HepG2 (cell line): ENCODE measurements around the gene BCO2. TPM values are rescaled to one million over a fixed set of nuclear protein-coding genes. Genes with fewer than 3 reads are reported as not detected.
A peak's percentile ranks its signal among the peaks of the same experiment; 100 is the strongest.

ENCODE experiments used
- ATAD3A ChIP-seq: sonication (generic); formaldehyde crosslinking; IDR thresholded peaks from 2 replicates; pipeline ENCODE4 v1.4.0; 2020; ENCODE audit warnings: missing genetic modification reagents
- CREB1 ChIP-seq, 2 experiments: fragments of 450-650 bp in 1 of 2; IDR thresholded peaks; 2 replicates each; pipeline ENCODE4 v1.6.1; 2016 to 2017; ENCODE audit warnings: control low read depth in 1 of 2, mild to moderate bottlenecking in 1 of 2, missing compliant biosample characterization in 1 of 2, missing genetic modification characterization in 1 of 2
- ELF1 ChIP-seq: sonication (generic); formaldehyde crosslinking; IDR thresholded peaks from 2 replicates; pipeline ENCODE4 v1.4.0; 2020; ENCODE audit warnings: missing genetic modification reagents
- FOXC1 ChIP-seq: sonication (generic); formaldehyde crosslinking; IDR thresholded peaks from 2 replicates; pipeline ENCODE4 v1.8.0; 2022; ENCODE audit warnings: mild to moderate bottlenecking, missing genetic modification reagents, borderline replicate concordance
- GABPA ChIP-seq, 2 experiments: IDR thresholded peaks; 2 replicates each; pipeline ENCODE4 v1.6.1; 2011 to 2016; ENCODE audit warnings: low read depth in 2 of 2, low read length in 1 of 2, missing biosample characterization in 1 of 2, missing genetic modification characterization in 1 of 2
- GLI4 ChIP-seq: sonication (generic); formaldehyde crosslinking; IDR thresholded peaks from 2 replicates; pipeline ENCODE4 v1.5.1; 2020; ENCODE audit warnings: missing genetic modification reagents, mild to moderate bottlenecking, moderate library complexity, borderline replicate concordance
- HOXA7 ChIP-seq: sonication (generic); formaldehyde crosslinking; IDR thresholded peaks from 2 replicates; pipeline ENCODE4 v1.8.1; 2022; ENCODE audit warnings: mild to moderate bottlenecking, missing genetic modification reagents, moderate library complexity
- ISX ChIP-seq: sonication (generic); formaldehyde crosslinking; conservative IDR thresholded peaks from 2 replicates; pipeline ENCODE4 v1.5.0; 2020; ENCODE audit warnings: missing genetic modification reagents
- RFXANK ChIP-seq: IDR thresholded peaks from 2 replicates; pipeline ENCODE4 v1.6.1; 2016
- ZMAT3 ChIP-seq: sonication (generic); formaldehyde crosslinking; conservative IDR thresholded peaks from 2 replicates; pipeline ENCODE4 v1.7.0; 2021; ENCODE audit warnings: missing genetic modification reagents
- ZNF530 ChIP-seq: sonication (generic); formaldehyde crosslinking; IDR thresholded peaks from 2 replicates; pipeline ENCODE4 v1.5.0; 2020; ENCODE audit warnings: low read depth, mild to moderate bottlenecking, missing genetic modification reagents
- ZNF549 ChIP-seq: sonication (generic); formaldehyde crosslinking; IDR thresholded peaks from 2 replicates; pipeline ENCODE4 v1.5.0; 2020; ENCODE audit warnings: missing genetic modification reagents
- polyA plus RNA-seq, 8 experiments: library from polyadenylated mRNA; depleted of rRNA in 3 of 8; stranded (reverse) in 7 of 8; unstranded in 1 of 8; fragments of >200 nt; fragmentation: Illumina TruSeq in 4 of 8; extraction: Trizol in 4 of 8; gene quantifications; 2 replicates each; pipeline versions ENCODE4 v1.2.1 to v1.2.3, GENCODE V29; 2011 to 2016; ENCODE audit warnings: low read depth in 4 of 8, missing spikeins in 1 of 8, mixed read lengths in 1 of 8; ENCODE audit not compliant: insufficient read depth in 1 of 8
- total RNA-seq, 5 experiments: library from RNA; depleted of rRNA; stranded (reverse); fragments of >200 nt; fragmentation: Illumina TruSeq; extraction: Trizol; gene quantifications; 2 replicates each; pipeline ENCODE4 v1.2.3, GENCODE V29; 2016; ENCODE audit warnings: low read depth in 1 of 5
- TF ChIP-seq, protein P1 (sequence below): sonication (generic); formaldehyde crosslinking; IDR thresholded peaks from 2 replicates; pipeline ENCODE4 v1.5.1; 2020; ENCODE audit warnings: missing genetic modification reagents, mild to moderate bottlenecking, borderline replicate concordance
- TF ChIP-seq, protein P2 (sequence below): sonication (generic); formaldehyde crosslinking; IDR thresholded peaks from 2 replicates; pipeline ENCODE4 v1.4.0; 2020; ENCODE audit warnings: missing genetic modification reagents
- TF ChIP-seq, protein P3 (sequence below): IDR thresholded peaks from 2 replicates; pipeline ENCODE4 v1.6.1; 2018; ENCODE audit warnings: missing genetic modification reagents

Gene BCO2
- total and polyA plus RNA-seq, 2 of the 13 experiments (the other 11 are each of a cell fraction or from before 2014, with no cell fraction given) = 0.38 to 0.58 TPM

- TF ChIP-seq RFXANK (CRISPR knock-in tag) (no peak), ZNF549 (CRISPR knock-in tag) (no peak), GABPA (IDR thresholded peaks at IDR 0.05; ENCODE audit: low read depth, low read length) (peak; percentile 61), GABPA (CRISPR knock-in tag; IDR thresholded peaks at IDR 0.05; ENCODE audit: low read depth) (peak; percentile 80), ISX (0 out of 2 replicates have a peak, but pooled peaks have one; percentile 27), HOXA7 (CRISPR knock-in tag) (no peak), ATAD3A (CRISPR knock-in tag) (peak; percentile 40; the same call in 1 of the 2 replicates), FOXC1 (CRISPR knock-in tag) (peak; percentile 63; the same call in 1 of the 2 replicates), ZNF530 (CRISPR knock-in tag) (no peak), GLI4 (CRISPR knock-in tag) (0 out of 2 replicates have a peak, but pooled peaks have one; percentile 42), ZMAT3 (CRISPR knock-in tag) (peak; percentile 82; the same call in 1 of the 2 replicates), CREB1 (IDR thresholded peaks at IDR 0.05) (peak; percentile 68; the same call in 1 of the 2 replicates), CREB1 (CRISPR knock-in tag; IDR thresholded peaks at IDR 0.05) (peak; percentile 79), ELF1 (CRISPR knock-in tag) (peak; percentile 89)
- TF ChIP-seq, protein P1, sequence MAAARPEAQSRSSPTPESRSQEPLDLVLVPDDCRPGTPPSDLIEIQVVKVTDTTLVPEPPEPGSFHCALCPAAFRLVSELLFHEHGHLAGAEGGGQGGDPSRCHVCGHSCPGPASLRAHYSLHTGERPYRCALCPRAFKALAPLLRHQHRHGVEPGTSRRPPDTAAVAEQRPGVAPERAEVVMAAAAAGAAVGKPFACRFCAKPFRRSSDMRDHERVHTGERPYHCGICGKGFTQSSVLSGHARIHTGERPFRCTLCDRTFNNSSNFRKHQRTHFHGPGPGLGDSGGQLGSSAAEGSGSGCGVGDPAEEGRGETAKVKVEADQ = peak; percentile 93
- TF ChIP-seq, protein P2, sequence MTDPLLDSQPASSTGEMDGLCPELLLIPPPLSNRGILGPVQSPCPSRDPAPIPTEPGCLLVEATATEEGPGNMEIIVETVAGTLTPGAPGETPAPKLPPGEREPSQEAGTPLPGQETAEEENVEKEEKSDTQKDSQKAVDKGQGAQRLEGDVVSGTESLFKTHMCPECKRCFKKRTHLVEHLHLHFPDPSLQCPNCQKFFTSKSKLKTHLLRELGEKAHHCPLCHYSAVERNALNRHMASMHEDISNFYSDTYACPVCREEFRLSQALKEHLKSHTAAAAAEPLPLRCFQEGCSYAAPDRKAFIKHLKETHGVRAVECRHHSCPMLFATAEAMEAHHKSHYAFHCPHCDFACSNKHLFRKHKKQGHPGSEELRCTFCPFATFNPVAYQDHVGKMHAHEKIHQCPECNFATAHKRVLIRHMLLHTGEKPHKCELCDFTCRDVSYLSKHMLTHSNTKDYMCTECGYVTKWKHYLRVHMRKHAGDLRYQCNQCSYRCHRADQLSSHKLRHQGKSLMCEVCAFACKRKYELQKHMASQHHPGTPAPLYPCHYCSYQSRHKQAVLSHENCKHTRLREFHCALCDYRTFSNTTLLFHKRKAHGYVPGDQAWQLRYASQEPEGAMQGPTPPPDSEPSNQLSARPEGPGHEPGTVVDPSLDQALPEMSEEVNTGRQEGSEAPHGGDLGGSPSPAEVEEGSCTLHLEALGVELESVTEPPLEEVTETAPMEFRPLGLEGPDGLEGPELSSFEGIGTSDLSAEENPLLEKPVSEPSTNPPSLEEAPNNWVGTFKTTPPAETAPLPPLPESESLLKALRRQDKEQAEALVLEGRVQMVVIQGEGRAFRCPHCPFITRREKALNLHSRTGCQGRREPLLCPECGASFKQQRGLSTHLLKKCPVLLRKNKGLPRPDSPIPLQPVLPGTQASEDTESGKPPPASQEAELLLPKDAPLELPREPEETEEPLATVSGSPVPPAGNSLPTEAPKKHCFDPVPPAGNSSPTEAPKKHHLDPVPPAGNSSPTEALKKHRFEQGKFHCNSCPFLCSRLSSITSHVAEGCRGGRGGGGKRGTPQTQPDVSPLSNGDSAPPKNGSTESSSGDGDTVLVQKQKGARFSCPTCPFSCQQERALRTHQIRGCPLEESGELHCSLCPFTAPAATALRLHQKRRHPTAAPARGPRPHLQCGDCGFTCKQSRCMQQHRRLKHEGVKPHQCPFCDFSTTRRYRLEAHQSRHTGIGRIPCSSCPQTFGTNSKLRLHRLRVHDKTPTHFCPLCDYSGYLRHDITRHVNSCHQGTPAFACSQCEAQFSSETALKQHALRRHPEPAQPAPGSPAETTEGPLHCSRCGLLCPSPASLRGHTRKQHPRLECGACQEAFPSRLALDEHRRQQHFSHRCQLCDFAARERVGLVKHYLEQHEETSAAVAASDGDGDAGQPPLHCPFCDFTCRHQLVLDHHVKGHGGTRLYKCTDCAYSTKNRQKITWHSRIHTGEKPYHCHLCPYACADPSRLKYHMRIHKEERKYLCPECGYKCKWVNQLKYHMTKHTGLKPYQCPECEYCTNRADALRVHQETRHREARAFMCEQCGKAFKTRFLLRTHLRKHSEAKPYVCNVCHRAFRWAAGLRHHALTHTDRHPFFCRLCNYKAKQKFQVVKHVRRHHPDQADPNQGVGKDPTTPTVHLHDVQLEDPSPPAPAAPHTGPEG (CRISPR knock-in tag) = peak; percentile 55; the same call in 1 of the 2 replicates
- TF ChIP-seq, protein P3, sequence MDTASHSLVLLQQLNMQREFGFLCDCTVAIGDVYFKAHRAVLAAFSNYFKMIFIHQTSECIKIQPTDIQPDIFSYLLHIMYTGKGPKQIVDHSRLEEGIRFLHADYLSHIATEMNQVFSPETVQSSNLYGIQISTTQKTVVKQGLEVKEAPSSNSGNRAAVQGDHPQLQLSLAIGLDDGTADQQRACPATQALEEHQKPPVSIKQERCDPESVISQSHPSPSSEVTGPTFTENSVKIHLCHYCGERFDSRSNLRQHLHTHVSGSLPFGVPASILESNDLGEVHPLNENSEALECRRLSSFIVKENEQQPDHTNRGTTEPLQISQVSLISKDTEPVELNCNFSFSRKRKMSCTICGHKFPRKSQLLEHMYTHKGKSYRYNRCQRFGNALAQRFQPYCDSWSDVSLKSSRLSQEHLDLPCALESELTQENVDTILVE = peak; percentile 79
Observed at GRCh38 chr11:112226062-112226830, 50.9 kb downstream of the BCO2 start, which contains the start of gene PTS (continued).
